ENCODE results near the gene PLGRKT. TPM values are rescaled to one million over a fixed set of nuclear protein-coding genes. Genes with fewer than 3 reads are reported as not detected.
"Not testable (repeated sequence)": the region's sequence is repeated elsewhere in the genome, so short reads cannot be mapped to it uniquely, and the experiment has no call there.

PLGRKT gene
- total RNA-seq, 1 donor: 12.6 TPM

GRCh38 chr9:5466005-5466404 is 28.3 kb upstream of the PLGRKT start:
- H3K9me3 ChIP-seq (ENCODE audit: low read depth, low read length): no peaks in the 10 kb centered on the region
- H3K4me3 ChIP-seq (ENCODE audit: low read length): no peak overlapping the region
- H3K27me3 ChIP-seq (ENCODE audit: insufficient read depth, low read length): no peaks in the 10 kb centered on the region
- peaks cover 17% of the 10 kb centered on the region for H3K4me1 ChIP-seq (ENCODE audit: insufficient read depth, low read length)

GRCh38 chr9:5464831-5465330 is 27.2 kb upstream of the PLGRKT start:
- not testable (repeated sequence) for H3K9me3 ChIP-seq (ENCODE audit: low read depth, low read length); H3K4me3 ChIP-seq (ENCODE audit: low read length); H3K27me3 ChIP-seq (ENCODE audit: insufficient read depth, low read length)
- H3K4me1 ChIP-seq (ENCODE audit: insufficient read depth, low read length): peaks cover 23% of the 10 kb centered on the region

GRCh38 chr9:5460157-5460556 is 22.4 kb upstream of the PLGRKT start:
- no peak overlapping the region for H3K4me3 ChIP-seq (ENCODE audit: low read length)
- no peaks in the 10 kb centered on the region for H3K27me3 ChIP-seq (ENCODE audit: insufficient read depth, low read length)
- H3K9me3 ChIP-seq (ENCODE audit: low read depth, low read length): no peaks in the 10 kb centered on the region
- peaks cover 22% of the 10 kb centered on the region for H3K4me1 ChIP-seq (ENCODE audit: insufficient read depth, low read length)

- Histone ChIP-seq H3K9me3 (ENCODE audit: low read depth, low read length) (no peaks in the 10 kb centered on the region), H3K4me3 (ENCODE audit: low read length) (no peak overlapping the region), H3K4me1 (ENCODE audit: insufficient read depth, low read length) (peaks cover 19% of the 10 kb centered on the region)
Observed at GRCh38 chr9:5459289-5459829, 21.6 kb upstream of the PLGRKT start.

GRCh38 chr9:5455181-5455580 is 17.5 kb upstream of the PLGRKT start:
- H3K9me3 ChIP-seq (ENCODE audit: low read depth, low read length): no peaks in the 10 kb centered on the region
- H3K27me3 ChIP-seq (ENCODE audit: insufficient read depth, low read length): no peaks in the 10 kb centered on the region
- H3K4me1 ChIP-seq (ENCODE audit: insufficient read depth, low read length): peaks cover 34% of the 10 kb centered on the region
- H3K4me3 ChIP-seq (ENCODE audit: low read length): no peak overlapping the region

More at GRCh38 chr9:5459289-5459829, 21.6 kb upstream of the PLGRKT start:
- no peaks in the 10 kb centered on the region for H3K27me3 ChIP-seq (ENCODE audit: insufficient read depth, low read length)

- Histone ChIP-seq H3K4me3 (ENCODE audit: low read length) (no peak overlapping the region), H3K9me3 (ENCODE audit: low read depth, low read length) (no peaks in the 10 kb centered on the region), H3K27me3 (ENCODE audit: insufficient read depth, low read length) (no peaks in the 10 kb centered on the region), H3K4me1 (ENCODE audit: insufficient read depth, low read length) (peaks cover 28% of the 10 kb centered on the region)
Observed at GRCh38 chr9:5453673-5454072, 15.9 kb upstream of the PLGRKT start.

GRCh38 chr9:5453004-5453403 is 15.3 kb upstream of the PLGRKT start:
- no peak overlapping the region for H3K4me3 ChIP-seq (ENCODE audit: low read length)
- no peaks in the 10 kb centered on the region for H3K9me3 ChIP-seq (ENCODE audit: low read depth, low read length)

GRCh38 chr9:5452286-5452609 is 14.5 kb upstream of the PLGRKT start:
- no peaks in the 10 kb centered on the region for H3K27me3 ChIP-seq (ENCODE audit: insufficient read depth, low read length)
- H3K4me1 ChIP-seq (ENCODE audit: insufficient read depth, low read length): peaks cover 28% of the 10 kb centered on the region
- no peak overlapping the region for H3K4me3 ChIP-seq (ENCODE audit: low read length)
- no peaks in the 10 kb centered on the region for H3K9me3 ChIP-seq (ENCODE audit: low read depth, low read length)

More at GRCh38 chr9:5453004-5453403, 15.3 kb upstream of the PLGRKT start:
- H3K27me3 ChIP-seq (ENCODE audit: insufficient read depth, low read length): no peaks in the 10 kb centered on the region
- H3K4me1 ChIP-seq (ENCODE audit: insufficient read depth, low read length): peaks cover 28% of the 10 kb centered on the region

GRCh38 chr9:5450359-5451091 is 12.8 kb upstream of the PLGRKT start, which contains the start of gene CD274:
Gene CD274 (plus strand): TSS chr9:5450542. CDS start chr9:5456114, 5,572 bp downstream.
- peaks cover 32% of the 10 kb centered on the region for H3K4me1 ChIP-seq (ENCODE audit: insufficient read depth, low read length)
- H3K4me3 ChIP-seq (ENCODE audit: low read length): peak within 1 kb of the TSS; percentile 80
- H3K9me3 ChIP-seq (ENCODE audit: low read depth, low read length): no peaks in the 10 kb centered on the region
- H3K27me3 ChIP-seq (ENCODE audit: insufficient read depth, low read length): no peaks in the 10 kb centered on the region

GRCh38 chr9:5449521-5450358 is 12.0 kb upstream of the PLGRKT start:
- Histone ChIP-seq H3K4me1 (ENCODE audit: insufficient read depth, low read length) (peaks cover 32% of the 10 kb centered on the region), H3K4me3 (ENCODE audit: low read length) (peak overlapping the region; percentile 80)

GRCh38 chr9:5448461-5449435 is 11.0 kb upstream of the PLGRKT start:
- no peaks in the 10 kb centered on the region for H3K27me3 ChIP-seq (ENCODE audit: insufficient read depth, low read length)
- no peaks in the 10 kb centered on the region for H3K9me3 ChIP-seq (ENCODE audit: low read depth, low read length)
- no peak overlapping the region for H3K4me3 ChIP-seq (ENCODE audit: low read length)
- peaks cover 32% of the 10 kb centered on the region for H3K4me1 ChIP-seq (ENCODE audit: insufficient read depth, low read length)

More at GRCh38 chr9:5449521-5450358, 12.0 kb upstream of the PLGRKT start:
- Histone ChIP-seq H3K9me3 (ENCODE audit: low read depth, low read length) (no peaks in the 10 kb centered on the region), H3K27me3 (ENCODE audit: insufficient read depth, low read length) (no peaks in the 10 kb centered on the region)

- Histone ChIP-seq H3K27me3 (ENCODE audit: insufficient read depth, low read length) (no peaks in the 10 kb centered on the region), H3K4me1 (ENCODE audit: insufficient read depth, low read length) (peaks cover 32% of the 10 kb centered on the region)
Observed at GRCh38 chr9:5448016-5448415, 10.3 kb upstream of the PLGRKT start.

GRCh38 chr9:5447337-5447736 is 9.6 kb upstream of the PLGRKT start:
- Histone ChIP-seq H3K9me3 (ENCODE audit: low read depth, low read length) (no peaks in the 10 kb centered on the region), H3K27me3 (ENCODE audit: insufficient read depth, low read length) (no peaks in the 10 kb centered on the region), H3K4me3 (ENCODE audit: low read length) (no peak overlapping the region), H3K4me1 (ENCODE audit: insufficient read depth, low read length) (peaks cover 29% of the 10 kb centered on the region)

More at GRCh38 chr9:5448016-5448415, 10.3 kb upstream of the PLGRKT start:
- H3K4me3 ChIP-seq (ENCODE audit: low read length): no peak overlapping the region
- H3K9me3 ChIP-seq (ENCODE audit: low read depth, low read length): no peaks in the 10 kb centered on the region
